Measurements from ENCODE around the gene ANKRD35.

DNA sequence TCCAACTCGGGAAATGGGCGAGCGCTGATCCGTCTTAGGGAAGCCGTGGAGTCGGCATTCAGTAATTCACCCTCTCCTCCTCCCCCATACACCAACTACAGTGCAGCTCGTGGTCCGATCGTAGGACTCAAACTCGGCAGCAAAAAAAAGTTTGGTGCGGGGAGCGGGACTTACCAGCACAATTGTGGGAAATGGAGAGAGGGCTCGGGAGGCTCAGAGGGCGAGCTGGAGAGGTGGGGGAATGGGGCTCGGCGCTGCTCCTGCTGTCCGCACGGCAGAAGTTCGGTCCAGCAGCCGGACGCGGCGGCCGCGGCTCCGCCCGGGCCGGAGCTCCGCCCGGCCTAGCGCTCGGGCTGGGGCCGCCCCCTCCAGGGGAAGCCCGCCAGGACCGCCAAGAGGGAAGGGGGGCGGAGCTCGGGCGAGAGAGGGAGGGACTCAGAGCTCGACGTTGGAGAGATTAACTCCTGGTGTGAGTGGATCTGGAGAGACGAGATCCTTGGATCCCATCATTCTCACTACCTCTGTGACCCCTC lies 26.1 kb downstream of the ANKRD35 start:
- TF ChIP-seq ARNTL (CRISPR knock-in tag; IDR thresholded peaks at IDR 0.05; ENCODE audit: borderline replicate concordance, low read depth) (no peak), PPARA (CRISPR knock-in tag; IDR thresholded peaks at IDR 0.05; ENCODE audit: borderline replicate concordance) (no peak)
